GM12874 (cell line): ENCODE results near the gene KMT5C.

Experiments used
- CTCF ChIP-seq: IDR thresholded peaks from 2 replicates; pipeline ENCODE4 v1.5.1; 2011; ENCODE audit warnings: low read depth, mild to moderate bottlenecking, control low read depth, low read length, moderate library complexity; ENCODE audit not compliant: insufficient read depth

KMT5C gene

GRCh38 chr19:55366790-55367189 lies 27.1 kb downstream of the KMT5C start:
- TF ChIP-seq CTCF = no peak

GRCh38 chr19:55368106-55368505 lies 28.4 kb downstream of the KMT5C start:
- no peak for TF ChIP-seq CTCF

GRCh38 chr19:55368701-55369563 lies 29.3 kb downstream of the KMT5C start:
- TF ChIP-seq CTCF = no peak

GRCh38 chr19:55369653-55370304 lies 30.1 kb downstream of the KMT5C start:
- TF ChIP-seq CTCF = no peak

GRCh38 chr19:55370305-55370988 lies 30.8 kb downstream of the KMT5C start, which contains the start of gene IL11:
TSS of gene IL11 (minus strand) at chr19:55370463. CDS start at chr19:55370310, 153 bp downstream.
- TF ChIP-seq CTCF = no peak

- no peak for TF ChIP-seq CTCF
Measured at GRCh38 chr19:55372316-55373081, 32.8 kb downstream of the KMT5C start.
